Tibial nerve (tissue), 4 donors: ENCODE results near the gene RPS18. TPM values are rescaled to one million over a fixed set of nuclear protein-coding genes. Genes with fewer than 3 reads are reported as not detected.

Experiments used
- DNase-seq, 2 donors: peaks; one replicate each; pipeline ENCODE4 v3.0.0-alpha.2; 2019; ENCODE audit warnings: low spot score in 2 of 2
- H3K27ac ChIP-seq, 4 donors: fragments of 200-600 bp; sonication (generic) in 3 of 4; one replicate each; pipeline ENCODE4 v1.5.1; 2017 to 2019; ENCODE audit warnings: mild to moderate bottlenecking in 1 of 4
- H3K27me3 ChIP-seq, 2 donors: fragments of 200-600 bp; sonication (generic) in 1 of 2; one replicate each; pipeline versions ENCODE4 v1.5.1 to v1.6.0; 2017 to 2019
- H3K36me3 ChIP-seq, 3 donors: fragments of 200-600 bp; sonication (generic); one replicate each; pipeline ENCODE4 v1.5.1; 2018 to 2019
- H3K4me1 ChIP-seq, 4 donors: fragments of 200-600 bp; sonication (generic) in 3 of 4; one replicate each; pipeline ENCODE4 v1.5.1; 2017 to 2019
- H3K4me3 ChIP-seq, 4 donors: fragments of 200-600 bp; sonication (generic) in 3 of 4; one replicate each; pipeline ENCODE4 v1.5.1; 2017 to 2019; ENCODE audit warnings: mild to moderate bottlenecking in 1 of 4, moderate library complexity in 1 of 4
- H3K9me3 ChIP-seq, 4 donors: fragments of 200-600 bp; sonication (generic) in 3 of 4; one replicate each; pipeline ENCODE4 v1.5.1; 2017 to 2019
- CTCF ChIP-seq, 5 experiments: fragments of 200-600 bp in 3 of 5; fragments of 450-650 bp in 2 of 5; sonication (generic) in 3 of 5; IDR thresholded peaks; one replicate each; pipeline ENCODE4 v1.5.1; 2016 to 2019; ENCODE audit warnings: antibody characterized with exemption in 5 of 5, mild to moderate bottlenecking in 3 of 5, moderate library complexity in 2 of 5
- EP300 ChIP-seq, 2 donors: sonication (generic); formaldehyde crosslinking; IDR thresholded peaks; one replicate each; pipeline ENCODE4 v1.6.1; 2017; ENCODE audit warnings: antibody characterized with exemption in 2 of 2, mild to moderate bottlenecking in 1 of 2
- POLR2A ChIP-seq, 2 donors: fragments of 450-650 bp; IDR thresholded peaks; one replicate each; pipeline ENCODE4 v1.6.1; 2017; ENCODE audit warnings: antibody characterized with exemption in 2 of 2, mild to moderate bottlenecking in 2 of 2, moderate library complexity in 2 of 2
- WGBS, 2 donors: methylation state at CpG; one replicate each; pipeline ENCODE4 v1.1.5; 2018; 5-methylcytosine and 5-hydroxymethylcytosine counted together
- total RNA-seq, 4 donors: library from RNA; depleted of rRNA; stranded (reverse); fragments of >200 nt; gene quantifications; one replicate each; pipeline ENCODE4 v1.1.0, GENCODE V29; 2016

RPS18 gene
- total RNA-seq, 4 donors from 2014 or later = 2,115 to 2,529 (median 2,306) TPM

- no peak for DNase-seq
- H3K9me3 ChIP-seq = no peaks in the 10 kb centered on the region
- peaks cover 0 to 37% (median 17%) of the 10 kb centered on the region in 3 donors for H3K36me3 ChIP-seq
- no peak for TF ChIP-seq POLR2A (IDR thresholded peaks at IDR 0.05)
- no peak for TF ChIP-seq EP300 (IDR thresholded peaks at IDR 0.05)
- TF ChIP-seq CTCF (IDR thresholded peaks at IDR 0.05) = no peak
- H3K4me1 ChIP-seq = peaks cover 0 to 75% (median 41%) of the 10 kb centered on the region in 4 donors
- peak overlapping the region in 3 of 4 donors; percentile 8 to 95 (median 66) for H3K27ac ChIP-seq
- H3K4me3 ChIP-seq = no peak overlapping the region
- no peaks in the 10 kb centered on the region for H3K27me3 ChIP-seq
- WGBS, 2 donors = 84 to 89% methylated on average over 3 of the region's 3 CpGs
These were observed 48.1 kb downstream of the RPS18 start for GRCh38 chr6:33319939-33320314.

- Histone ChIP-seq H3K4me3 (no peak overlapping the region), H3K9me3 (no peaks in the 10 kb centered on the region), H3K4me1 (peaks cover 0 to 68% (median 36%) of the 10 kb centered on the region in 4 donors), H3K36me3 (peaks cover 0 to 37% (median 17%) of the 10 kb centered on the region in 3 donors), H3K27me3 (no peaks in the 10 kb centered on the region), H3K27ac (peak overlapping the region in 3 of 4 donors; percentile 8 to 95 (median 66))
- no peak for TF ChIP-seq CTCF (IDR thresholded peaks at IDR 0.05)
- no peak for TF ChIP-seq EP300 (IDR thresholded peaks at IDR 0.05)
- no peak for TF ChIP-seq POLR2A (IDR thresholded peaks at IDR 0.05)
- peak; percentile 51 to 76 for DNase-seq
- 75 to 76% methylated on average over 31 to 32 of the region's 32 CpGs for WGBS, 2 donors
These were observed 48.7 kb downstream of the RPS18 start for GRCh38 chr6:33320315-33321181.

GRCh38 chr6:33321227-33321626 is 49.4 kb downstream of the RPS18 start:
- no peak for TF ChIP-seq POLR2A (IDR thresholded peaks at IDR 0.05)
- TF ChIP-seq CTCF (IDR thresholded peaks at IDR 0.05) = no peak
- TF ChIP-seq EP300 (IDR thresholded peaks at IDR 0.05) = no peak
- peak overlapping the region in 3 of 4 donors; percentile 66 to 95 (median 88) for H3K27ac ChIP-seq
- peaks cover 0 to 62% (median 36%) of the 10 kb centered on the region in 4 donors for H3K4me1 ChIP-seq
- no peaks in the 10 kb centered on the region for H3K27me3 ChIP-seq
- H3K36me3 ChIP-seq = peaks cover 0 to 30% (median 17%) of the 10 kb centered on the region in 3 donors
- 45 to 57% methylated on average over 9 of the region's 9 CpGs for WGBS, 2 donors
- DNase-seq = no peak
- no peaks in the 10 kb centered on the region for H3K9me3 ChIP-seq
- peak overlapping the region in 1 of 4 donors; percentile 69 for H3K4me3 ChIP-seq

- TF ChIP-seq CTCF (IDR thresholded peaks at IDR 0.05) (no peak), EP300 (IDR thresholded peaks at IDR 0.05) (no peak), POLR2A (IDR thresholded peaks at IDR 0.05) (no peak)
- Histone ChIP-seq H3K27ac (peak overlapping the region; percentile 78 to 95 (median 92)), H3K4me3 (peak overlapping the region; percentile 45 to 69 (median 62)), H3K36me3 (peaks cover 0 to 27% (median 17%) of the 10 kb centered on the region in 3 donors), H3K4me1 (peaks cover 0 to 46% (median 32%) of the 10 kb centered on the region in 4 donors), H3K27me3 (no peaks in the 10 kb centered on the region), H3K9me3 (no peaks in the 10 kb centered on the region)
- 0 to 1% methylated on average over 12 of the region's 12 CpGs for WGBS, 2 donors
- no peak for DNase-seq
These were observed 51.7 kb downstream of the RPS18 start for GRCh38 chr6:33323623-33323948.

DNA sequence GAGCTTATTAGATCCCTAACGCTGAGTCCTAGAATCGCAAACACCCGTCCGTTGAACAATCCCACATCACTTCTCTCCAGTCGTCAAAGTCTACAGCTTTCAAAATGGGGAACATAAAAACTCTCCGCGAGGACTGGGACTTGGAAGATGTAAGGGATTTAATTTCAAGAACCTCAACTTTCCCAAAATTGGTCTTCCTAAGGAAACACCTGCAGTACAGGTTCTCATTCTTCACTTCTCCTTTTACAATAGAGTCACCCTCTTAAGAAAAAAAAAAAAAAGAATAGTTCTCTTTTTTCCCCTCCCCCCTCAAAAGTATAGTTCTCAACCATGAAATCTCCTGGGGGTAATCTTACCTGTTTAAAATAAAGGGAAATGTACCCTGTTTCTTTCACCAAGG is 52.2 kb downstream of the RPS18 start:
- H3K4me3 ChIP-seq = peak overlapping the region; percentile 45 to 69 (median 62)
- TF ChIP-seq EP300 (IDR thresholded peaks at IDR 0.05) = no peak
- TF ChIP-seq POLR2A (IDR thresholded peaks at IDR 0.05) = no peak
- TF ChIP-seq CTCF (IDR thresholded peaks at IDR 0.05) = no peak
- 15 to 17% methylated on average over 7 of the region's 7 CpGs for WGBS, 2 donors
- H3K36me3 ChIP-seq = peaks cover 0 to 22% (median 11%) of the 10 kb centered on the region in 3 donors
- no peaks in the 10 kb centered on the region for H3K27me3 ChIP-seq
- DNase-seq = no peak
- H3K4me1 ChIP-seq = peaks cover 0 to 41% (median 27%) of the 10 kb centered on the region in 4 donors
- peak overlapping the region in 3 of 4 donors; percentile 88 to 95 (median 95) for H3K27ac ChIP-seq
- H3K9me3 ChIP-seq = no peaks in the 10 kb centered on the region
